Measurements from ENCODE around the gene KAZN. TPM values are rescaled to one million over a fixed set of nuclear protein-coding genes. Genes with fewer than 3 reads are reported as not detected.

KAZN gene
- total RNA-seq, 2 experiments from 2014 or later, result 0.22 to 0.55 TPM

- ATAC-seq (ENCODE audit: poor library complexity) (no peak), DNase-seq (no peak)
- no peak overlapping the region for H3K4me3 Mint-ChIP-seq
- no peaks in the 10 kb centered on the region for H3K9me3 Mint-ChIP-seq
- no peak overlapping the region for H3K4me3 ChIP-seq (ENCODE audit: low read length)
- CTCF ChIA-PET, result no interaction called here
- peaks cover 0 to 12% of the 10 kb centered on the region in 2 experiments for H3K9me3 ChIP-seq (ENCODE audit: control insufficient read depth in 1 of 2, insufficient read depth in 1 of 2, low read length in 2 of 2)
- POLR2A ChIA-PET, result no interaction called here
- H3K4me1 Mint-ChIP-seq (ENCODE audit: low read depth), result no peaks in the 10 kb centered on the region
- H3K4me1 ChIP-seq (ENCODE audit: insufficient read depth, low read length), result no peaks in the 10 kb centered on the region
- no peaks in the 10 kb centered on the region for H3K27me3 ChIP-seq (ENCODE audit: control insufficient read depth in 1 of 2, insufficient read depth in 2 of 2, low read length in 2 of 2)
- no peak for TF ChIP-seq CTCF (IDR thresholded peaks at IDR 0.05)
- H3K27me3 Mint-ChIP-seq, result no peaks in the 10 kb centered on the region
- H3K27ac ChIP-seq (ENCODE audit: low read depth in 1 of 2, low read length in 2 of 2), result no peak overlapping the region
- intact Hi-C loops (cut with DNase I, micrococcal nuclease), result loop anchor here in 1 of 2 experiments (5.0 to 10.0 kb wide), 4 partner anchors 270 to 1382 kb away; no protein-coding TSS in a partner anchor
- H3K36me3 Mint-ChIP-seq (ENCODE audit: low read depth), result no peaks in the 10 kb centered on the region
- H3K36me3 ChIP-seq (ENCODE audit: insufficient read depth, low read length), result no peaks in the 10 kb centered on the region
- H3K27ac Mint-ChIP-seq, result no peak overlapping the region
Measured at GRCh38 chr1:15047237-15047636, 448.8 kb downstream of the KAZN start.

- H3K4me3 ChIP-seq (ENCODE audit: low read length), result no peak overlapping the region
- no peaks in the 10 kb centered on the region for H3K9me3 Mint-ChIP-seq
- H3K4me3 Mint-ChIP-seq, result no peak overlapping the region
- H3K27ac Mint-ChIP-seq, result no peak overlapping the region
- ATAC-seq (ENCODE audit: poor library complexity) (no peak), DNase-seq (no peak)
- no peaks in the 10 kb centered on the region for H3K27me3 ChIP-seq (ENCODE audit: control insufficient read depth in 1 of 2, insufficient read depth in 2 of 2, low read length in 2 of 2)
- peaks cover 0 to 19% of the 10 kb centered on the region in 2 experiments for H3K9me3 ChIP-seq (ENCODE audit: control insufficient read depth in 1 of 2, insufficient read depth in 1 of 2, low read length in 2 of 2)
- H3K4me1 Mint-ChIP-seq (ENCODE audit: low read depth), result no peaks in the 10 kb centered on the region
- H3K27ac ChIP-seq (ENCODE audit: low read depth in 1 of 2, low read length in 2 of 2), result no peak overlapping the region
- H3K27me3 Mint-ChIP-seq, result no peaks in the 10 kb centered on the region
- intact Hi-C loops (cut with DNase I, micrococcal nuclease), result loop anchor here in 1 of 2 experiments (5.0 to 10.0 kb wide), 4 partner anchors 271 to 1384 kb away; no protein-coding TSS in a partner anchor
- H3K36me3 ChIP-seq (ENCODE audit: insufficient read depth, low read length), result no peaks in the 10 kb centered on the region
- ChIA-PET POLR2A (no interaction called here), CTCF (no interaction called here)
- no peak for TF ChIP-seq CTCF (IDR thresholded peaks at IDR 0.05)
- no peaks in the 10 kb centered on the region for H3K36me3 Mint-ChIP-seq (ENCODE audit: low read depth)
- H3K4me1 ChIP-seq (ENCODE audit: insufficient read depth, low read length), result no peaks in the 10 kb centered on the region
Measured at GRCh38 chr1:15048437-15048980, 450.0 kb downstream of the KAZN start.

- Mint-ChIP-seq H3K27me3 (no peaks in the 10 kb centered on the region), H3K4me3 (no peak overlapping the region), H3K27ac (no peak overlapping the region), H3K36me3 (ENCODE audit: low read depth) (no peaks in the 10 kb centered on the region), H3K4me1 (ENCODE audit: low read depth) (no peaks in the 10 kb centered on the region), H3K9me3 (no peaks in the 10 kb centered on the region)
- no peaks in the 10 kb centered on the region for H3K36me3 ChIP-seq (ENCODE audit: insufficient read depth, low read length)
- peaks cover 0 to 19% of the 10 kb centered on the region in 2 experiments for H3K9me3 ChIP-seq (ENCODE audit: control insufficient read depth in 1 of 2, insufficient read depth in 1 of 2, low read length in 2 of 2)
- DNase-seq (no peak), ATAC-seq (ENCODE audit: poor library complexity) (no peak)
- POLR2A ChIA-PET, result no interaction called here
- H3K4me3 ChIP-seq (ENCODE audit: low read length), result no peak overlapping the region
- no peaks in the 10 kb centered on the region for H3K27me3 ChIP-seq (ENCODE audit: control insufficient read depth in 1 of 2, insufficient read depth in 2 of 2, low read length in 2 of 2)
- TF ChIP-seq CTCF (IDR thresholded peaks at IDR 0.05), result no peak
- CTCF ChIA-PET, result no interaction called here
- intact Hi-C loops (cut with DNase I, micrococcal nuclease), result loop anchor here in 1 of 2 experiments (5.0 to 10.0 kb wide), 4 partner anchors 272 to 1384 kb away; no protein-coding TSS in a partner anchor
- no peak overlapping the region for H3K27ac ChIP-seq (ENCODE audit: low read depth in 1 of 2, low read length in 2 of 2)
- H3K4me1 ChIP-seq (ENCODE audit: insufficient read depth, low read length), result no peaks in the 10 kb centered on the region
Measured at GRCh38 chr1:15049067-15049466, 450.6 kb downstream of the KAZN start.

Measured in CD4-positive, alpha-beta T cell (primary cell).